CD4-positive, alpha-beta T cell treated with Interleukin-2 at 100 ng/mL for 4 hours (primary cell): ENCODE data around the gene HOXB5.

Source experiments
- DNase-seq: peaks from one replicate; pipeline ENCODE4 v3.0.0-alpha.2; 2020; ENCODE audit warnings: low spot score

HOXB5 gene

DNA sequence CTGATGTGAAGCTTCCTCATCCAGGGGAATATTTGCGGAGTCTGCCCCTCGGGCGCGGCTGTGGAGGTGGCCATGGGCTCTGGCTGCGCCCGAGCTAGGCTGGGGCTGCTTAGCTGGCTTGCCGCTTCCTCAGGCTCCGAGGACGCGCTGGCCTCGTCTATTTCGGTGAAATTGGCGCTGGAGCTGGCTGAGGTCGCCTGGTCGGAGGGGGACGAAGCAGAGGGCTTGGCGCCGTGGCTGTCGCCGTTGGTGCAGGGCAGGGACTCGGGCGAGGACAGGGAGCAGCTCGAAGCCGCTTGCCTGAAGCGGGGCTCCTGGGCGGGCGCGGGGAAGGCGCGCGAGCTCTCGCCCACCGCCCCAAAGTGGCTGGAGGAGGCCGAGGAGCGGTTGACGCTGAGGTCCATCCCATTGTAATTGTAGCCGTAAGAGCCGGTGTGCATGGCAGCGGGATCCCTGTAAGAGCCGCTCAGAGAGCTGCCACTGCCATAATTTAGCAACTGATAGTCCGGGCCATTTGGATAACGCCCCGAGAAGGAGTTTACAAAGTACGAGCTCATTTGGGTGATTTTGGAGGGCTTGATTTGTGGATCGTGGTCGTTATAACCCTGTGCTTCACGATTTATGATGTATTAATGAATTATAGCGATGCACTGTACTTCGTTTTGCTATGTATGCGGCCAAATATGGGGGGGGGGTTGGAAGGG, at the start of gene HOXB5:
HOXB5 (minus strand) TSS at position 654 of the 704 bp plus-strand sequence; CDS start at position 557, 97 bp downstream.
- no peak for DNase-seq

DNA sequence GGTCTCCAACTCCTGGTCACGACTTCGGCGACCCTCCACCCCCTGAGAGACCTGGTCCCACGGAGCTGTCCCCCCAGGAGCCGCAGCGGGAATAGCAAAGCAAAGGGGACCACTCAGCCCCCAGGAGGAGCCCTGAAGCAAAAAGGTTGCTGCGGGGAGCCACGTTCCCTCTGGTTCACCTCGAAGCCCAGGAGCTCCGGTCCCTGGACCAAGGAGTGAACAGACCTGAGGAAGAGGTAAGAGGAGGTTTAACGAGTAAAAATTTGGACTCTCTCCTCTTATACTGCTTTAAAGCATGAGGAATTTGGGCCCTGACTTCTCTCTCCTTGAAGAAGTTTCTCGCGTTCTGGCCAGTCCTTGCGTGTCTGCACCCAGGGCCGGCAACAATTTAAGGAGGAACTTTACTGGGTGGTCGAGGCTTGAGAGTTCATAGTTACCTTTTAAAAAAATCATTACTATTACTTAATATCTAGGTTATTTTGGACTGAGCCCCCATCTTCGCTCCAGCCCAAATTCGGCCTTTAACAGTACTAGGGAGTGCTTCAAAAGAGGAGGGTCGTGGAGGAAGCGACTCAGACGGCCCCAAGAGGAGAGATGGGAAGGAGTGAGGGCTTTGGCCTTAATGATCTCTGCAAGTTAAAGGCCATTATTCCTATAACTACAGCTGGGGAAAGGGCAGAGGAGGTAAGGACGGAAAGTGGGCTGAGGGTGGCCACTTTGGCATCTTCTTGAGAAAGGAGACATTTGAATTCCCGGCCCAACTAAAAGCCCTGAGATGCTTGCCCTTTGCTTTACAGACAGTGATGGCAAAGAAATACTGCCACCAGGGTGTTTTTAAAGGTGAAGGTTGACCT, 49.5 kb upstream of the HOXB5 start:
- no peak for DNase-seq

DNA sequence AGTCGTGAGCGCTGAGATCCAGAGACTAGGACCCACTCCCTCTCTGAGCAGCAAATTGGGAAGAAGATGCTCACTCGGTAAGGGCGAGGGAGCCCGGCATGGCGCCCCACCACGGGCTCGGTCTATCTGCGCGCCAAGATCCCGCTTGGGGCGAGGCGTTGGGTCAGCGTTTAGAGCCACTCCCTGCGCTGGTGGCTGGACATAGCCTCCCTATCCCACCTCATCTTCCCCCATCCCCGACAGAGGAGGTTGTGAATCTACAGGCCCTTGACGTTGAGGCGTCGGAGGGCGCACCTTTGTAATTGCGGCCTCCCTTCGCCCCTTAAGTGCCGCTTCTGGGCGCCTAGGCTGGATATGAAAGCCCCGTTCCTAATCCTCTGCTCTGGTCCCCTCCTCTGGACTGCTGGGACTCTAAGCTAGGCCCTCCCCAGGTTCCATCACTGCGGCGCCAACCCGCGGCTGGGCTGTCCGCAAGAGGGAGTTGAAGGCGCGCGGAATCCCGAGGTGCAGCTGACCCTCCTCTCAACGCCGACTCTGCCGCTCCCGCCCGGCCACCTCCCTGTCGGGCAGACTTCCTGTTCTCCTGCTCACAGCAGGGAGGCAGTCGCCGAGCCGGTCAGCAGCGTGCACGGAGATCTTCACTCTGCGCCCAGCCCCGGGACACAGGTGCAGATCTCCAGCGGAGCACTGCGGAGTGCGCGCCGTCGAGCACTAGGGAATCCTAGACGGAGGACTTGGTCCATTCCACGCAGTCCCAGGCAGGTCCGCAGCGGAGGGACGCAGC, 48.7 kb upstream of the HOXB5 start:
- DNase-seq, result no peak

DNA sequence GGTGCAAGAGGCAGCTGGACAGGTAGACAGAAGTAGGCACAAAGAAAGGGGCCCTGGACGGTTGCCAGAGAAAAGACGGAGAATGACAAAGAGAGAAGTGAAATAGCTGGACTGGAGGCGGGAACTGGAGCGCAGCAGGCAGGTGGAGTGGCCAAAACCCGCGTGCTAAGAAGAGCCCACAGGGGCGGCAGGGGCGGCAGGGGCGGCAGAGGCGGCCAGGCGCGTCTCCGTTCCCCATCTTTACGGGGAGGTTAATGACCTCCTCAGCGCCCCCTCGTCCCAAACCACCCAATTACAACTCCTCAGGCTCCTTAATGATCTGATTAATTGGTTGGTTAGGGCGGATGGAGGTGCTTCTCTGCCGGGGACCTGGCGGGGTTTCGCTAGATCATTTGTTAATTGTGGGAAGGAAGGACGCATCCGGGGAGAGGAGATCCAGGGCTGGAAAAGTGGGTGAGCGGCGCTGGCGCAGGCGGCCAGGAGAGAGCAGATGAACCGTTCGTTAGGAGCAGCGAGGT, 48.0 kb upstream of the HOXB5 start:
- no peak for DNase-seq

DNA sequence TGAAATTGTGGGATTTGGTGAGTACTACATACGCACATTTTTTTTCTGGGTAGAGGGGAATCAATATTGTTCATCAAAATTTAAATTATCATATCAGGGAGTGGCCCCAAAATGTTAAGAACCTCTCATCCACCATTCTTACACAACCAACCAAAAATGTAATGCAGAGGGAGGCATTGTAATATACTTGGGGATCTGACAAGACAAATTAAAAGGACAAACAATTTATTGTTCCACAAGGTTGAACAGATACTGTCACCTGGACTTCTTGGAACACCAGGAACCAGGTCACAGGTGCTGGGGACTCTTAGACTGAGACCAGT, 47.2 kb upstream of the HOXB5 start:
- DNase-seq, result no peak

DNA sequence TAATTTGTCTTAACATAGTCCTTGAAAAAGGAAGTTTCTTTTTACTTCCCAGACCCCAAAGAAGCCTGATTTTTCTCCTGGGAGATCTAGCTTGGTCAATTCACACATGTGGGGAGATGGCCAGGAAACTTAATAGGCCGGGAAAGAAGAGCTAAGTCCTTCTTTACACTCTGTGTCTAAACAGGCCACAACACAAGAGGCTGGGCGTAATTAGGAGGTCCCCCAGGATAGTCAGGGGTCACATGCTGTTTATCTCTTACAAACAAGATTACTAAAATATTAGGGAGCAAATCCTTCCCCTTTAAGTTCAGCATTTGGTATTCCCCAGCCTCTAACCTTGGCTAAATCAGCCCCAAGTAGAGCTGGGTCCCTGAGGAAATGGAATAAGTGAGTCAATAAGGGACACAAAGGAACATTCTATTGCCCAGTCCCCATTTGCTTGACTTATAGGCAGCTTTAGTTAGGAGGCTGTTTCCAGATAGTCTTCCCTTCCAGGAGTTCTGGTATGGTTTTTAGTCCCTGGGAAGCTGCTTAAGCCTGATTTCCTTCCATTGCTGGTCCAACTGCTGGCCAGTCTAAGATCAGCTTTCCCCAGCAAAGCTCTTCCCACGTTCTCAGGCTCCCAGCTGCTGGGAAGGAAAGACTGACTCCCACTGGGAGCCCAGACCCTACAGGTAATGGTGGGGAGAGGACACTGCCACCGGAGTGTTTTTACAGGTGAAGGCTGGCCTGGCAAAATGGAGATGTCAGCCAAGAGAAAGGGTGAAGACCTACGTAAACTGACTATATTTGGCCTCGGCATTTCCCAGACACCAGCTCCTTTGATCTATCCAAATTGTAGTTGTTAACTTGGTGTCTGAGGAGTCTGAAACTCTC, 46.6 kb upstream of the HOXB5 start:
- no peak for DNase-seq

DNA sequence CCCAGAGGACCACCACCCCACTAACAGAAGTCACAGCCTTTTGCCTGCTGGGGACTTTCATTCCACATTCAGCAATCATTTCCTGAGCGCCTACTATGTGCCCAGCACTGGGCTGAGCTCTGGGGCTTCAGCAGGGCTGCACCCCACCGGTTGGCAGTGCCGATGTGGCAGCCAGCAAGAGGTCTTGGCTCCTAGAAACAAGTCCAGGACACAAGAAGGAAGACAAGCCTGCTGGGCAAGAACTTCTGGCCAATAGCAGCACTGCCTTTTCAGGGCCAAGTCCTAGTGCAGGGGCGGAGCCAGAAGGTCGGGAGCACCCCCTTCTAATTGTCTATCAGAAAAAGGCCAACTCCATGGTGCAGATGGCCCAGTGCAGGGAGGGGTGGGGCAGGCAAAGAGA, 45.6 kb upstream of the HOXB5 start:
- DNase-seq, result no peak

DNA sequence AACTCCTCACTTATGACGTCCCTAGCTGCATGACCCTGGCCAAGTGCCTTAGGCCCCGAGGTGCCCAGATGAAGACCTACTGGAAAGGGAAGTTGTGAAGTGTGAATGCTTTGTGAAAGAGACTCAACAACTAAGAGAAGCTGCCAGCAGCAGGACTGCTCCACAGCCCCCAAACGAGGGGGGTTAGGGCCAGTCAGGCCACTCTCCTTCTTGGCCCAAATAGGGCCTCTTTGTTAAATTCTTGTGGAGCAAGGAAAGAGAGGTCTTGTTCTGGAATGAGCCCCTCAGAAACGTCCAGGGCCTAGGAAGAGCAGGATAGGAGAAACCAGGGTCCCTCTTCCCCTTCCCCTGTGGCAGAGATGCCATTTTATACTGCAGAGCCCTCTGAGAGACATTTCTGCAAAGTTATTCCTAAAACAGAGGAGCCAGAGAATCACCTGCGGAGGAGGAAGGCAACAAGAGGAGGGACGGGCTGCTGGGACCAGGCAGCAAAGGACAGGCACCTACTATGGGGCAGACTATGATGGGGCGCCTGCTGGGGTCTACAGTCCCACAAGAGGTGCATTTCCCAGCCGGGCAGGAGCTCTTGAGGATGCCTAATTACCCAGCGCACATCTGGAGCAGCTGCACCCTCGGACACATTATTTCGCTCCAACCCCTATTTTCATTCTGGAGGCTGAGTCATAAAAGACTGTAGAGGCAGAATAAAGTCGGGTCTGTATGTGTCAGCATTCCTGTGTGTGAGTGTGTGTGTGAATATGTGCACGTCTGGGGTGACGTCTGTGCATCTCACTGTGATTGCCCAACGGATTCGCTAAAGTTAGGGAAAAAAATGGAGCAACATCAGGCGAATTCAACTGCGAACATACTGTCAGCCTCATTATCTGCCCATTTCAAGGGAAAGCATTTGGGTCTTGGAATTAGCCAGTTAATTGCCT, 44.0 kb upstream of the HOXB5 start:
- no peak for DNase-seq

DNA sequence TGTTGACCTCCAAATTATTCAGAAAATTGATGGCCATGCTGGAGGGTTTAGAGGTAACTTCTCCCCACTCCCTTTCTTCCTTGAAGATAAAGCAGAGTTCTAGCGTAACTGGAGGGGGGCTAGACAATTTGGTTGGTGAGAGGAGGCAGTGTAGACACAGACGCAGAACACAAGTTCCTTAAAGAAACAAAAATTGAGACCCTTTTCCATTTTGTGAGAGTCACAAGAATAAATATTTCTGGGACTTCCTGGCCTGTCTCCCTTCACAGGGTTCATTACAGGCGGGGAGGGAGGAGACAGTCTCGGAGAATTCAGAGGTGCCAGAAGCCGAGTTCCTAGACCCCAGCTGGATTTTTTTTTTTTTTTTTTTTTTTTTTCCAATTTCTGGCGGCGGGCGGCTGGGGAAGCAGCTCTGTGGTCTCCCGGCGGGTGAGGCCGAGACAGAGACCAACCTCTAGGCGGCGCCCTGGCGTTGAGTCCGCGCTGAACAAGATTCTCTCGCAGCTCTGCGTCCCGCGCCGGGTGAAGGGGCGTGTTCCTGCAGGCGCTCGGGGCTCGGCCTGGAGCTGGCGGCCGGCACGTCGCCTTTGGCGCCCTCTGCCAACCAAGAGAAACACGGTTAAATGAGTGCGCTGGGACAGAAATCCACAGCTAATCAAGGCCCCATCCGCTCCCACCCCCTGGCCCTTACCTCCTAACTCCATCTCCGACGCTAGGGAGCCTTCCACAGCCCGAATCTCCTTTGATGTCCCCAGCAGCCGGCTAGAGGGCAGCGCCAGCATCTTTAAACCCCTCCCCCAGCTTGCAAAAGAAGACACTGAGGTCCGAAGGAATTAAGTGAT, 42.8 kb upstream of the HOXB5 start:
- DNase-seq, result peak; percentile 63

DNA sequence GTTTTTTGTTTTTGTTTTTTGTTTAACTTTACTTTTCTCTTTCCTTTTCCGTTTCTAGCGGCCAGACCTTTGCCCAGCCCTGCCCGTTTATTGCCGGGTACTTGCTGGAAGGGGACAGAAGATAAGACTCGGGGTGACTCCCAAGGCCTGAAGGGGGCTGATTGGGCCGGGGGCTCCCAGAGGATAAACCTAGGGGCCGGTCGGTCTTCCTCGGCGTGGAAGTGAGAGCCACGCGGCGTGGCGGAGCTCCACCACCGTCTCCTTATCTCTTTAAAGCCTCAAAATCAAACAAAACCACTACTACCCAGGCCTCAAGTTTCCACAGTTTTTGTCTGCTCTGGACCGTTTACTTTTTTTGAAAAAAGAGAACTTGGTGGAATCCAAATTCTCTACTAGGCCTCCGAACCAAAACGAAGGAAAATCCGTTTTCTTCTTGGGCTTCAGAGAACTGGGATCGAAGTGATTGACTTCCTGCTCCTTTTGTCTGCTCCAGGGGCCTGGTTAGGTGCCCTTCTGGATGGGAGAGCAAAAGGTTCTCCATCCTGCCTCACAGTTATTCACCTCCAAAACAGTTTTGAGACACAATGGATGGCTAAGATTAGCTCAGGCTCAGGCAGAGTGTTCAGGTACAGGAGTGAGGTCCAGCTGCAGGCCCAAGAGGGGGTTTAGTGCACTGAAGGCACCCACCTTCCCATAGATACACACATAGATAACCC, 41.1 kb upstream of the HOXB5 start:
- DNase-seq, result no peak

DNA sequence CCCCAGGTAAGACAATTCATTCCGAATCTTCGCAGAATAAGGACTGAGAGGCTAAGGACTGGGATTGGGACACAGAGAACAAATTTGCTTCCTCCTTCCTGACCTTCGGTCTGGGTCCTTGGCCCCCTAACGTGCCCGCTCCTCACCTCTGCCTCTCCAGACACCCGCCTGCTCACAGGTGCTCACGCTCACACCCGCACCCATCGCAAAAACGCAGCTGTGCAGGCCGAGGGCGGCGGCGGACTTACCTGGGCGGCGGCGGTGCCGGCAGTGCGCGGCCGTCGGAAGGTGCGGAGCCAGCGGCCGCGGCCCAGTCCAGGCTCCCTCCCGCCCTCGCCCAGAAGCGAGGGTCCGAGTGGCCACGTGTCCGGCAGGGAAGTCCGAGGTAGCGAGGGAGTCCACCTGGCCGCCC, 39.7 kb upstream of the HOXB5 start:
- DNase-seq, result no peak

DNA sequence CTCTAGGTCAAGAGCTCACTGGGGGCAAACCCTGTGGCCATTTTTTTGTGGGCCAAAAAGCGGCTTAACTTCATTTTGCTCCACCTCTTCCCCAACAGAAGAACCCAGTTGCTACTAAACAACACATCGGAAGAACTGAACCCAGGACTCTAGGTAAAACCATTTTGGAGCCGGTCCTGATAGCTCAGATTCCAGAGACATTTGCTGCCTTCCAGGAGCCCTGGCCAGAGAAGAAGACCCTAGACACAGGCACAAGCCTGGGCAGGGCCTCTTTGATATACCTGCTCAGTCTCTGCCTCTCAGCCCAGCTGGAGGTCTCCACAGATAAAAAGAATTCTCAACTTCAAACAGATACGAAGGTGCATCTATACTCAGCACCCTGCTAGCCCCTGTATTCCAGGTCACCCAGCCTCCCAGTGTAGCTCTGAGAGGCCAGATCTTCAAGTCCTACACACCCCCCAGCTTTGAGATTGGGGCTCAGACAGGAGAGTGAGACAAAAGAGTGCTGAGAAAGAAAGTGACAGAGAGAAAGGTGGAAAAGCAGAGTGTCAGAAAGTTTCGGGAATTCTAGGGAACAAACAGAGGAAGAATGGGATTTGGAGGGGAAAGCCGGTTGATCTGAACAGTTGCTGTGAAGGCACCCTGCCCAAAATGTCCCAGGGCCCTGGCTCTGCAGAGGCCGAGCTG, 39.1 kb upstream of the HOXB5 start:
- DNase-seq, result no peak

DNA sequence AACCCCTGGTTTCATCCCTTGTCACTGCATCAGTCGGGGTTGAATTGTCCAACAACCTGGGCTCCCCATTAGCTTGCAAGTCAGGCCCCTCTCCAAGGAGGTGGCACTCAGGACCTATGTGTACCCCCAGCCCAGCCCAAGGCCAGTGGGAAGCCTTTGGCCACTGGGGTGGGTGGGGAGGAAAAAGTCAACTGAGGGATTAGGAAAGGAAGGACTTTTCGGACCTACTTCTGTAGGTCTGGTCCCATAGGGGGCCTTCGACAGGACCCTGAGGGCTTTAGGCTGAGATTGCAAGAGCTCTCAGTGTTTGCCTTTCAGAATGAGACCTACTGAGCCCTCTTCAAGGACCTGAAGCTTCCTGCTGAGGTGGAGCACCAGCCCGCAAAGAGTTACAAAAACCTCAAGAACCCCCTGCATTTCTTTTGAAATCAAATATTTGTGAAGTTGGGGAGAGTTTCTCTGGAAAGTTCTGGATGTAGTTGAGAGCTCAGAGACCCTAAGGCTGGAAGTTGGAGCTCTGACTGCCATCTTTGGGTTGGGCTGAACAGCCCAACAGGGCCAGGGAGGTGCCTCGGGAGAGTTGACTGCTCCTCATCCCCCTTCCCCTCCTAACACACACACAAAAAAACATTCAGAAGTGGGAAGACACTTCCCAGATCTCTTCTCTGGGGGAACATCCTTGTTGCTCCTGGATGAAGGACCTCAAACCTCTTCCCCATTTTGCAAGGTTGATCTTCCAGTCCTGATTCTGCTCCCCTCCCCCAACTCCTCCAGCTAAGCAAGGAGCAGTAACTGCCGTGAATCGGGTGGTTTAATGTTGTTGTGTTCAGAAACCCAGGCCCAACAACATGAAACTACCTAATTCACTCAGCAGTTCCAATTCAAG, 38.4 kb upstream of the HOXB5 start:
- DNase-seq, result no peak

DNA sequence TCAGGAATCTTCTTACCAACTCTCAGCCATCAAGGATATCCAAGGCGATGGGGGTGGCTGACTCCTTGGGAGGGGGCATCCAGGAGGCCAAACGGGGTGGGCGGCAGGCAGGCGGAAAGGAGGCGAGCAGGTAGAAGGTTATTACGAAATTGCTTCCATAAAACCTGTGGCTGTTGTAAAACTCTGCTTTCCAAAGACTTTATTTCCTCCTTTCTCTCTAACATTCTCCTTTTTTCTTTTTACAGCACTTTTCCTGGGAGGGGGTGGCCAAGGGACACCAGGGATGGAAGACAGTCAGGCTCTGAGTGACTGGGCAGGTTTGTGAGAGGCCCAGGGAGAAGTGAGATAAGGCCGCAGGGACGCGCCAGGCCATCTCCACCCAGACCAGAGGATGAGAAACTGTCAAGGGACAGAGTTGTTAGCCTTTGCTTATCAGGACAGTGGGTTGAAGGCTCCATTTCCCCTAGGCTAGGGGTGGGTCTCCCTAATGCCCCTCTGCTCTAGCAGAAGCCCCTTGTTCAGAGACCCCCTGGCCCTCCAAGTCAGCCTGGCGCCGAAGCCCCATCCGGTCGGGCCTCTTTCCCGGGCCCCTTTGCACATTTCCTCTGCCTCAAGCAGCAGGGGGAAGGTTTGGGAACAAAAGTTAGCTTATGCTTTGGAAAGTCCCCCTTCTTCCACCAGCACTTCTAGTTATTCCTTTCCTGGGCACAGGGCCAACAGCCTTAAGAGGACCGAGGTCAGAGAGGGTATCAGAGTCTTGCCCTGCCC, 37.5 kb upstream of the HOXB5 start:
- DNase-seq, result no peak

DNA sequence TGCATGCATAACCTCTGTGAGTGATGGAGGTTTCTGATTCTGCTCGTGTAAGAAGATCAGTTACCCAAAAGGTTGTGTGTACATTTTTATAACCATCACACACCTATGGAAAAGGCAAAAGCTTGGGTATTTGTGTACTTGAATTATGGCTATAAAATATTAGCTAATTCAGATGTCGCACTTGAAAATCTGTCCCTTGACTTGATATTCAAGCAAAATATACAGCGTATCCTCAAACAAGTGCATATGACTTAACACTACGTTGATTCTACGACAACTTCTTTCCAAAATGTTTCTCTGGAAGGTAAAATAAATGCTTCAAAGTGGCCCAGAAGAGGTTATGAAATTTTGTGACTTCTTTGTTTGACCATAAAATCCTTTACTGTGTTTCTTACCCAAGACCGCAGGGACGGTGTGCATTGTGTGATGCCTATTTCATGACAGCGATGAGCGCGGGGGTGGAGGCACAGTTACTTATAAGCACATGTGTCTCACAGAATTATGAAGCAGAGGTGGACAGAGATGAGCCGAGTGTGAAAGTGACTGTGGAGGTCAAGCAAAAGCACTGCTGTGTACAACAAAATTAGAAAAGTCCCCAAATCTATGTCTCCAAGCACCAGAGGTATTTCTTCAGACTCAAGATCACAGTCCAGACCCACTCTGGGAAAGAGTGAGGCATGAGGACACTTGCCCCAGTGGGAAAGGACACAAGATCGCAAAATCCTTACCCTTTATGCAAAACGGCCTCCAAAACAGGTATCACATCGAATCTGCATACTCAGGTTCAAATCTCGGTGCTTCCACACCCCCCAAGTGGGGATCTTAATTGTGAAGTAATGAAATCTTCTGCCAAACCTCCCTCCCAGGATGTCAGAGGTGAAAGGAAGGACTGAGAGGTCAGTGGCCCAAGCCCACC, 36.7 kb upstream of the HOXB5 start:
- no peak for DNase-seq
